OCI-LY7 (cell line): ENCODE results near the gene ASPHD1. TPM values are rescaled to one million over a fixed set of nuclear protein-coding genes. Genes with fewer than 3 reads are reported as not detected.

Source experiments
- BruUV-seq: library from RNA; stranded (reverse); fragments of 400-500 nt; replicated peaks from 2 replicates; lab custom pipeline; 2021; lab: Mats Ljungman, UMichigan
- CTCF ChIA-PET: fragments of 300-600 bp; sonication (Branson Sonifier 250); formaldehyde crosslinking; loops from one replicate; lab custom pipeline; 2022; ENCODE audit warnings: antibody characterized with exemption; ENCODE audit not compliant: unreplicated experiment; lab: Charles Lee
- POLR2A ChIA-PET: fragments of 300-600 bp; sonication (Branson Sonifier 250); formaldehyde crosslinking; loops from one replicate; lab custom pipeline; 2022; ENCODE audit warnings: antibody characterized with exemption; lab: Charles Lee
- DNase-seq: peaks from one replicate; pipeline ENCODE4 v3.0.0-alpha.2; 2015; ENCODE audit warnings: low spot score
- H2AFZ ChIP-seq: fragments of 200-600 bp; sonication (generic), shearing (Covaris generic); 2 replicates; pipeline ENCODE4 v1.6.1; 2014; ENCODE audit warnings: mild to moderate bottlenecking, antibody characterized with exemption, low read length, moderate library complexity
- H3K27ac ChIP-seq: fragments of 200-600 bp; sonication (generic); 2 replicates; pipeline ENCODE4 v1.5.1; 2014; ENCODE audit warnings: mixed run types, low read depth, mild to moderate bottlenecking, moderate library complexity, low read length, inconsistent platforms; ENCODE audit not compliant: poor library complexity, severe bottlenecking
- H3K36me3 ChIP-seq: fragments of 200-600 bp; sonication (generic); 2 replicates; pipeline ENCODE4 v1.6.1; 2014; ENCODE audit warnings: mild to moderate bottlenecking, antibody characterized with exemption, low read length, moderate library complexity, mixed read lengths; ENCODE audit not compliant: insufficient read depth
- H3K4me1 ChIP-seq: fragments of 200-600 bp; sonication (generic); 2 replicates; pipeline ENCODE4 v1.5.1; 2014; ENCODE audit warnings: mild to moderate bottlenecking, low read length; ENCODE audit not compliant: insufficient read depth, poor library complexity, severe bottlenecking
- H3K4me2 ChIP-seq: fragments of 200-600 bp; sonication (generic); 2 replicates; pipeline ENCODE4 v1.6.1; 2014; ENCODE audit warnings: mild to moderate bottlenecking, low read length
- H3K4me3 ChIP-seq: fragments of 200-600 bp; sonication (generic); 2 replicates; pipeline ENCODE4 v1.5.1; 2014; ENCODE audit warnings: mild to moderate bottlenecking, low read depth, low read length; ENCODE audit not compliant: poor library complexity, severe bottlenecking
- H3K79me2 ChIP-seq: fragments of 200-600 bp; sonication (generic); 2 replicates; pipeline ENCODE4 v1.6.1; 2016; ENCODE audit warnings: low read depth, mild to moderate bottlenecking, low read length, moderate library complexity, mixed read lengths; ENCODE audit not compliant: insufficient read depth
- H3K9me2 ChIP-seq: fragments of 200-600 bp; sonication (generic); 2 replicates; pipeline ENCODE4 v1.6.1; 2016; ENCODE audit warnings: mild to moderate bottlenecking, low read length, mixed read lengths; ENCODE audit not compliant: insufficient read depth
- H3K9me3 ChIP-seq: fragments of 200-600 bp; sonication (generic); 2 replicates; pipeline ENCODE4 v1.6.1; 2014; ENCODE audit warnings: mild to moderate bottlenecking, mixed run types, low read length, mixed read lengths
- H4K20me1 ChIP-seq: fragments of 200-600 bp; sonication (generic); 2 replicates; pipeline ENCODE4 v1.6.1; 2014; ENCODE audit warnings: mild to moderate bottlenecking, antibody characterized with exemption, low read length, moderate library complexity, mixed read lengths; ENCODE audit not compliant: insufficient read depth
- CTCF ChIP-seq: fragments of 200-600 bp; sonication (generic); conservative IDR thresholded peaks from 2 replicates; pipeline ENCODE4 v1.5.1; 2014; ENCODE audit warnings: mild to moderate bottlenecking, antibody characterized with exemption, low read length, moderate library complexity, mixed read lengths
- EZH2phosphoT487 ChIP-seq: fragments of 200-600 bp; sonication (generic); IDR thresholded peaks from 2 replicates; pipeline ENCODE4 v1.6.1; 2018; ENCODE audit warnings: low read depth, borderline replicate concordance, mild to moderate bottlenecking, mixed run types, antibody characterized with exemption, low read length, moderate library complexity, mixed read lengths
- intact Hi-C: fragments of 100-400 bp; cut with micrococcal nuclease; formaldehyde crosslinking; loops from one replicate; pipeline ENCODE4 v1.10.0; 2022; ENCODE audit not compliant: unreplicated experiment
- total RNA-seq, 2 experiments: library from RNA; depleted of rRNA in 1 of 2; stranded (reverse); fragments of >200 nt in 1 of 2; shearing (Covaris generic) in 1 of 2; gene quantifications; 2 replicates each; pipeline ENCODE4 v1.2.3, GENCODE V29; 2014 to 2022

ASPHD1 gene
- total RNA-seq, 2 experiments from 2014 or later: 0.30 TPM; not detected in 1

GRCh38 chr16:29925781-29926710, 25.8 kb downstream of the ASPHD1 start, which contains the start of gene KCTD13:
Gene KCTD13, minus strand, starts transcription at chr16:29926226. Its CDS starts 193 bp downstream, at chr16:29926033.
- TF ChIP-seq CTCF (no peak), EZH2phosphoT487 (no peak)
- no TSS peak for BruUV-seq
- CTCF ChIA-PET: interaction anchor here (0.7 kb wide), 1 partner anchor 197 kb away, joined by 7 read pairs; the partner anchor contains the start of gene MAPK3

GRCh38 chr16:29926711-29927052, 26.4 kb downstream of the ASPHD1 start:
- DNase-seq: no peak
- no peaks in the 10 kb centered on the region for H3K9me3 ChIP-seq
- H3K4me3 ChIP-seq: peak overlapping the region; percentile 91
- H3K4me2 ChIP-seq: peak overlapping the region; percentile 96
- H3K4me1 ChIP-seq: peaks cover 25% of the 10 kb centered on the region
- 0 out of 2 replicates have a peak, but pooled peaks cover 4% of the 10 kb centered on the region for H4K20me1 ChIP-seq
- CTCF ChIA-PET: interaction anchor here (0.7 kb wide), 1 partner anchor 197 kb away, joined by 7 read pairs; the partner anchor contains the start of gene MAPK3
- BruUV-seq: no TSS peak
- TF ChIP-seq CTCF (no peak), EZH2phosphoT487 (no peak)
- intact Hi-C loops: loop anchor here (1.0 to 2.0 kb wide), 3 partner anchors 29 to 70 kb away; partner anchors contain the start of genes INO80E and TAOK2
- peaks cover 15% of the 10 kb centered on the region; the same call in 1 of the 2 replicates for H3K79me2 ChIP-seq
- H3K27ac ChIP-seq: peak overlapping the region; percentile 32
- H3K36me3 ChIP-seq: peaks cover 10% of the 10 kb centered on the region; the same call in 1 of the 2 replicates
- H3K9me2 ChIP-seq: no peaks in the 10 kb centered on the region
- POLR2A ChIA-PET: interaction anchor here (0.7 to 2.8 kb wide), 12 partner anchors 9 to 247 kb away, joined by 3 to 17 read pairs (median 5); partner anchors contain the start of genes HIRIP3, QPRT, TAOK2 and TMEM219
- peak overlapping the region; percentile 59; the same call in 1 of the 2 replicates for H2AFZ ChIP-seq

More at GRCh38 chr16:29925781-29926710, 25.8 kb downstream of the ASPHD1 start, which contains the start of gene KCTD13:
- H3K4me2 ChIP-seq: peak within 1 kb of the TSS; percentile 96
- peaks cover 16% of the 10 kb centered on the region; the same call in 1 of the 2 replicates for H3K36me3 ChIP-seq
- POLR2A ChIA-PET: interaction anchor here (0.6 to 2.8 kb wide), 16 partner anchors 9 to 247 kb away, joined by 3 to 17 read pairs (median 4); partner anchors contain the start of genes HIRIP3, QPRT, TAOK2 and TMEM219
- H3K27ac ChIP-seq: peak within 1 kb of the TSS; percentile 32
- H3K79me2 ChIP-seq: peaks cover 15% of the 10 kb centered on the region; the same call in 1 of the 2 replicates
- H3K9me3 ChIP-seq: no peaks in the 10 kb centered on the region
- H3K9me2 ChIP-seq: no peaks in the 10 kb centered on the region
- peak within 1 kb of the TSS; percentile 91 for H3K4me3 ChIP-seq
- peak; percentile 87 for DNase-seq
- intact Hi-C loops: loop anchor here (1.0 to 2.0 kb wide), 3 partner anchors 29 to 71 kb away; partner anchors contain the start of genes INO80E and TAOK2
- peak within 1 kb of the TSS; percentile 59; the same call in 1 of the 2 replicates for H2AFZ ChIP-seq
- H4K20me1 ChIP-seq: peaks cover 6% of the 10 kb centered on the region; the same call in 1 of the 2 replicates
- H3K4me1 ChIP-seq: peaks cover 25% of the 10 kb centered on the region
